Measurements from ENCODE around the gene SIK2.

The SIK2 gene

GRCh38 chr11:111582163-111582562 lies 20.1 kb upstream of the SIK2 start:
- DNase-seq (ENCODE audit: low read depth) = no peak

GRCh38 chr11:111582881-111583280 lies 19.4 kb upstream of the SIK2 start:
- DNase-seq (ENCODE audit: low read depth) = no peak

GRCh38 chr11:111585371-111585770 lies 16.9 kb upstream of the SIK2 start:
- no peak for DNase-seq (ENCODE audit: low read depth)

- DNase-seq (ENCODE audit: low read depth) = no peak
Measured at GRCh38 chr11:111586388-111586831, 15.8 kb upstream of the SIK2 start.

- no peak for DNase-seq (ENCODE audit: low read depth)
Measured at GRCh38 chr11:111589114-111589513, 13.1 kb upstream of the SIK2 start.

- DNase-seq (ENCODE audit: low read depth) = no peak
Measured at GRCh38 chr11:111589886-111590499, 12.3 kb upstream of the SIK2 start.

GRCh38 chr11:111591187-111591960 lies 10.9 kb upstream of the SIK2 start:
- DNase-seq (ENCODE audit: low read depth) = no peak

GRCh38 chr11:111592491-111592890 lies 9.8 kb upstream of the SIK2 start:
- no peak for DNase-seq (ENCODE audit: low read depth)

- DNase-seq (ENCODE audit: low read depth) = no peak
Measured at GRCh38 chr11:111596319-111596718, 5.9 kb upstream of the SIK2 start.

GRCh38 chr11:111598148-111598547 lies 4.1 kb upstream of the SIK2 start:
- DNase-seq (ENCODE audit: low read depth) = no peak

GRCh38 chr11:111598559-111598958 lies 3.7 kb upstream of the SIK2 start:
- DNase-seq (ENCODE audit: low read depth) = no peak

GRCh38 chr11:111601636-111601978 lies 642 bp upstream of the SIK2 start:
- no peak for DNase-seq (ENCODE audit: low read depth)

GRCh38 chr11:111602865-111603610 lies 789 bp downstream of the SIK2 start:
- DNase-seq (ENCODE audit: low read depth) = no peak

- no peak for DNase-seq (ENCODE audit: low read depth)
Measured at GRCh38 chr11:111603611-111604130, 1.4 kb downstream of the SIK2 start.

GRCh38 chr11:111604392-111605009 lies 2.3 kb downstream of the SIK2 start:
- DNase-seq (ENCODE audit: low read depth) = no peak

GRCh38 chr11:111605681-111606080 lies 3.4 kb downstream of the SIK2 start:
- no peak for DNase-seq (ENCODE audit: low read depth)

GRCh38 chr11:111606986-111607385 lies 4.7 kb downstream of the SIK2 start:
- DNase-seq (ENCODE audit: low read depth) = no peak

GRCh38 chr11:111607751-111608150 lies 5.5 kb downstream of the SIK2 start:
- DNase-seq (ENCODE audit: low read depth) = no peak

- DNase-seq (ENCODE audit: low read depth) = no peak
Measured at GRCh38 chr11:111612224-111612623, 10.0 kb downstream of the SIK2 start.

- DNase-seq (ENCODE audit: low read depth) = no peak
Measured at GRCh38 chr11:111617286-111617685, 15.0 kb downstream of the SIK2 start.

- no peak for DNase-seq (ENCODE audit: low read depth)
Measured at GRCh38 chr11:111620518-111620917, 18.3 kb downstream of the SIK2 start.

- DNase-seq (ENCODE audit: low read depth) = no peak
Measured at GRCh38 chr11:111623527-111624030, 21.3 kb downstream of the SIK2 start.

Measured in GM04504 (cell line).